Memory B cell (primary cell): Measurements from ENCODE around the gene POLE.

ENCODE experiments used
- ATAC-seq: fragments of 150-1000 bp; cut with Tn5 transposase; 2 replicates; pipeline ENCODE4 v1.10.0; 2021; ENCODE audit warnings: low read depth, mild to moderate bottlenecking, moderate library complexity
- DNase-seq, 2 donors: peaks; one replicate each; pipeline ENCODE4 v3.0.0; 2022; ENCODE audit warnings: low spot score in 2 of 2
- H3K27ac Mint-ChIP-seq: one replicate; pipeline ENCODE4 v1.8.0; 2022; ENCODE audit warnings: mild to moderate bottlenecking, moderate library complexity, mixed read lengths
- H3K27me3 Mint-ChIP-seq: one replicate; pipeline ENCODE4 v1.8.0; 2022; ENCODE audit warnings: mixed read lengths
- H3K36me3 Mint-ChIP-seq: one replicate; pipeline ENCODE4 v1.8.0; 2022; ENCODE audit warnings: mild to moderate bottlenecking, mixed read lengths
- H3K4me1 Mint-ChIP-seq: one replicate; pipeline ENCODE4 v1.8.0; 2022; ENCODE audit warnings: mixed read lengths
- H3K4me3 Mint-ChIP-seq: one replicate; pipeline ENCODE4 v1.8.0; 2022; ENCODE audit warnings: mild to moderate bottlenecking, moderate library complexity, mixed read lengths
- H3K9me3 Mint-ChIP-seq: one replicate; pipeline ENCODE4 v1.8.0; 2022; ENCODE audit warnings: mixed read lengths

POLE gene

DNA sequence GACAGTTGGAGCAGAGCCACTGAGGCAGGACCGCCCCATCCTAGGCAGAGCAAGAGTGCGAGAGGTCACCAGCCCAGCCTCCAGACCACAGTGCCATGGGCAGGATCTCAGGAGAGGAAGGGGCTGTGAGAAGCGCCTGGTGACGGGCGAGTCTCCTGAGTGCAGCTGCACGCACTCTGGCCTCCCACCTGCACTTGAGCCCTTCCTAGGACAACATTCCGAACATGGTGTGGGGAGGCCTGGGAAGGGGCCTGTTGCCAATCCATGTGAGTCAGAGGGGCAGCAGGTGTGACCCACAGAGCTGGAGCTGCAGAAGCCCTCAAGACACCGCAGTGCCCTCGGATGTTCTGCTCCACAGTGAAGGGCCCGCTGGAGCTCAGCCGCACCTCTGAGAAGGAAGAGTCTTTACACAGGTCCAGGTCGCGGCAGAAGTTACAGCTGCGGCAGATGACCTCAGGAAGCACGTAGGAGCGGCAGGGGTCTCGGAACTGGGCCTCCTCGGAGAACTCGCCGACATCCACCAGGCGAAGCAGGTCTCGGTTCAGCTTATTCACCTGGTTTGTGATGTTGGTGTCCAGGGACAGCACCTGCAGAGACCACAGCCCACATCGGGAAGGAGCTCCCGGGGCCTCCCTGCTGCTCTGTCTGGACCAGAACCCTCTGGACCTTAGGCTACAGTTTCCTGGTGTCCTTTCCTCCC is 61.3 kb downstream of the POLE start:
- Mint-ChIP-seq H3K9me3 (no peaks in the 10 kb centered on the region), H3K36me3 (peaks cover 15% of the 10 kb centered on the region), H3K4me3 (no peak overlapping the region), H3K27me3 (no peaks in the 10 kb centered on the region), H3K4me1 (peaks cover 7% of the 10 kb centered on the region), H3K27ac (no peak overlapping the region)
- DNase-seq (no peak), ATAC-seq (no peak)

DNA sequence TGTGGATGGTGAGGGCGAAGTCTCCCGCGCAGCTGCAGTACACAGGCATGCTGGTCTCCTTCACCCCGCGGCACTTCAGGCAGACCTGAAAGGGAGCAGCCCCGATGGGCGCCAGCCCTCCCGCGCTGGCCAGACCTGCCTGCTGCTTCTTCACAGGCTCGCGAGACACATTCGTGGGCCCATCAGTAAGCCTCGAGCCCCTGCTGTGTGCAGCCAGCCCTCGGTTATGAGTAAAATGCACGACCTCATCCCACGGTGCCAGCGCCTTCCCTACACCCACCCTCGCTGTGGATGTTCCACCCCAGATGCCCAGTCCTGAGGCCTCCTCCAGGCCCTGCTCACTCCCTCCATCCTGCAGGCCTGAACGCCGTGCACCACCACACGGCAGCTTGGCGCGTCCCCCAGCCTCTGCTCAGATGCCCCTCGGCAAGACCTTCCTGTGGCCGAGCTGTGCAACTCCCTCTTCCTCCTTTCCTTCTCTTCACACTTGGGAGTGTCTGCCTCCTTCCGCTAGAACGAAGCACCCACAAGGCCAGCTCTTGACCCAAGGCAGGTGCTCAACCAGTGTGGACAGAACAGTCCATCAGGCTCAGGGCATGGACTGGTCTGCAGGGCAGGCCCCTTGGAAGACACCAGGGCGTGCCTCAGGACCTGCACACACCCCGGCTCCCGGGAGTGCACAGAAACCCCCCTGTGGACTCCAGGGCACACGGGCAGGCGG is 62.1 kb downstream of the POLE start:
- DNase-seq: no peak
- peaks cover 7% of the 10 kb centered on the region for H3K4me1 Mint-ChIP-seq
- H3K9me3 Mint-ChIP-seq: no peaks in the 10 kb centered on the region
- no peak for ATAC-seq
- no peaks in the 10 kb centered on the region for H3K27me3 Mint-ChIP-seq
- H3K27ac Mint-ChIP-seq: no peak overlapping the region
- peaks cover 13% of the 10 kb centered on the region for H3K36me3 Mint-ChIP-seq
- no peak overlapping the region for H3K4me3 Mint-ChIP-seq

DNA sequence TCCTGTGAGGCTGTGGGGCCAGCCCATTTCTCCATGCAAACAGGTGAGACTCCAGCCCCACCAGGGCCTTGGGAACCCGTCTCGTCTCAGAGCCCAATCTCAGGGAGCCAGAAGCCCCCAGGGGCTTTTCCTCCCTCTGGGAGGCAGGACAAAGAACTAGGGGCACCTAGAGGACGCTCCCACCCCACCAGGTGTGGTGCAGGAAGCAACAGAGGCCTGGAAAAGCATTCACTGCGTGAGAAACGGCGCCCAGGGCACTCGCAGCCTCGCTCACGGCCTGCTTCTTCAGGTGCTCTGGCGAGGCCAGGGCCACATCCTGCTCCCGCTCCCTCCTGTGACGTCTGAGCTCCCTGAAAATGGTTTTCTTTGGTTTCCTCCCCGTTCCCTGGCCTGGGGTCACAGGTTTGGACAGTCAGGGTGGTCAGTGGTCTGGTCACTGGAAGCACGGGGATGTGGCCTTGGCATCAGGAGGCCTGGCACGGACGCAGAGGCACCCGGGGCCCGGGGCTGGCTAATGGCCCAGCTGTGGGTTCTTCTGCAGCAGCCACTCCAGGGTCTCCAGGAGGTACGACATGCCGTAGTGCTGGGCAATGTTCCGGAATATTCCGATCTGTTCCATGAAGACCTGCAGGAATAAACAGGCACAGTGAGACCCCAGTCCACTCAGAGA is 62.8 kb downstream of the POLE start:
- Mint-ChIP-seq H3K4me3 (no peak overlapping the region), H3K36me3 (peaks cover 7% of the 10 kb centered on the region), H3K27me3 (no peaks in the 10 kb centered on the region), H3K9me3 (no peaks in the 10 kb centered on the region), H3K4me1 (peaks cover 7% of the 10 kb centered on the region), H3K27ac (no peak overlapping the region)
- ATAC-seq (no peak), DNase-seq (no peak)

DNA sequence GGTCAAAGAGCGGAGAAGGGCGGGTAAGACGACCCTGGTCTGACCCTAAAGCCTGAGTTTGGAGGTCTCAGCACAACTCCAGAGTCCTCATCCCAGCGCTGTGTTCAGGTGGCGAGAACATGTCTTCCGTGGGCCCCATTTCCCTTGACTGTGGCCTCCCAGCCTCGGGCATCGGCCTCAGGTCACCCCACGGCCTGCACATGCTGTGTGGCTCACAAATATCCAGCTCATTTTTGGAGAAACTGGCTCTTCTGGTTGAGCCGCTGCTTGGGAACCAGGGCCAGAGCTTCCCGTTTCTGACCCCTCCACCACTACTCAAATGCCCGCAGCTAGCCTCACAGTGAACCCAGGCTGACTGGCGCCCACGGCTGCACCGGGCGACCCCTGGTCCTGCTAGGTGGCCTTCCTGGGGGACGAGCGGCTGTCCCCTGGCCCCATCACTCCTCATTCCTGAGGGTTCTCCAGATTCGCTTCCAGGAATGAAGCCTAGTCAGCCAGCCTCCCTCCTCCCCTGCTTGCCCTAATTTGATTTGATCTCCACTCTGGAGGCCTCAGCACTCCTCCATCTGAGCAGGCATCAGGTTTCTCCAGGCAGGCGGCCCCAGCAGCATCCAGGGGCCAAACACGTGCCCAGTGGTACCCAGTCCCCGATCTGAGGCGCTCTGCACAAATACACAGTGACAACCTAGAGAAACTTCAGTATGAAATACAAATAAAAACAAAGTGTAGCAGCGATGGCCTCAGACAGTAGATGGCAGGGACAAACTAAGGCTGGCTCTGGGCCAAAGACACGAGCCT is 63.9 kb downstream of the POLE start:
- no peak overlapping the region for H3K27ac Mint-ChIP-seq
- H3K36me3 Mint-ChIP-seq: peaks cover 6% of the 10 kb centered on the region
- no peak for DNase-seq
- ATAC-seq: no peak
- no peaks in the 10 kb centered on the region for H3K9me3 Mint-ChIP-seq
- H3K27me3 Mint-ChIP-seq: no peaks in the 10 kb centered on the region
- no peak overlapping the region for H3K4me3 Mint-ChIP-seq
- peaks cover 7% of the 10 kb centered on the region for H3K4me1 Mint-ChIP-seq

DNA sequence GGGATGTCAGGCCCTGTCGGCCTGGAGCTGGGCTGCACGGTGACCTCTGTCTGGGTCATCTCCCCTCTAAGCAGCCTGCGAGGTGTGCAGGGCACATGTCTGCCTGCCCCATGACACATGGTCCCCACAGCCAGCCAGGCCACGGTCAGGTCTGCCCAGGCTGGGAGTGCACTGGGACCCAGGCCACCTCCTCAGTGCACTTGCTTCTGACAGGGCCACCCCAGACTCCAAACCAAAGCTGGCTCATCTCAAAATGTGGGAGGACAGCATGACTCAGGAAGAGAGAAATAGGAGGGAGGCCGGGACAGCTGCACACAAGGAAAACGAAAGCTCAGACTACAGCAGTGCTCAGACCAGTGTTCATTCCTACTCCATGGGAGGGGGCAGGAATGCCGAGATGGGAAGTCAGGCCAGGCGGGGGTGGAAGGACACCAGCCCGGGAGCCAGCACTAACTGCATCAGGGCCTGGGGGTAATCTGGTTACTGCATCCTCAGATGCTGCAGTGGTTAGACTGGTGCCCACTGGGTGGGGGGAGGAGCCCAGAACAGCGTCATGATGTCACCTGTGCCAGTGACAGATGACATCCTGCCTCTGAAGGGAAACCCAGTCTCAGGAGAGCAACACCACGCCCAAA is 64.6 kb downstream of the POLE start:
- Mint-ChIP-seq H3K9me3 (peaks cover 3% of the 10 kb centered on the region), H3K36me3 (peaks cover 12% of the 10 kb centered on the region), H3K27me3 (peaks cover 5% of the 10 kb centered on the region), H3K4me3 (no peak overlapping the region), H3K27ac (no peak overlapping the region), H3K4me1 (peaks cover 10% of the 10 kb centered on the region)
- DNase-seq (no peak), ATAC-seq (peak; percentile 24)

DNA sequence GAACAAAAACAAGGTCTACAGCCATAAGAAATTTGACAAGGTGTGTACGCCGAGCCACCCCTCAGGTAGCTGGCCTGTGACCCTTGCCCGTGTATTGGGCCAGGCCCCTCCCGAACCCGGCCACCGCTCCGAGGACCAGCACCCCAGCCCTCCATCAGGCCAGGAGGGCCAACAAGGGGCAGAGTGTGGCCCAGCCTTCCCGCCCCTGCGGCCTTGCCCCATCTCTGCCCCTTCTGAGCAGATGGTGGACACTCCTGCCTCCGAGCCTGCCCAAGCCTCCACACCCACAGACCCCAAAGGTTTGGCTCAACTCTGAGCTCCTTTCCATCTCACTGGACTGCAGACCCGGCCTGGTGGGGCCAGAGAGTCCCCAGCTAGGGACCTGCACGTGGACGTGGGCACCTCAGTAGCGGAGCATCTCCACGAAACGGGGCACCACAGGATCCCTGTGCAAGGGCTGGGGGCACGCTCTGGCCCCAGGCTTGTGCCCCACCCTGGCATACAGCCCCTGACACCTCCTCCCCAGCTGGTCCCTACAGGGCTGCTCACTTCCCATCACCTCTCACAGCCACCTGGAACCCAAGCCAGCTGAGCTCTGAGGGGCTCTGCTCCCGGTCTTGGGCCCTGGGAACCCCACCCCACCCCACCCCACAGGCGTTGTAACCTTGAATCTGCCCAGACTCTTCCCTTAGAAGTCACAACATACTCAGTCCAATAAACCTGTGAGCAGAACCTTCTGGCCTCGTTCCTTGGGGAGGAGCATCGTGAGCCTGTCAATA is 65.3 kb downstream of the POLE start:
- Mint-ChIP-seq H3K36me3 (peaks cover 12% of the 10 kb centered on the region), H3K4me1 (peaks cover 10% of the 10 kb centered on the region), H3K9me3 (peaks cover 3% of the 10 kb centered on the region), H3K27ac (no peak overlapping the region), H3K27me3 (peaks cover 8% of the 10 kb centered on the region), H3K4me3 (no peak overlapping the region)
- ATAC-seq: no peak
- DNase-seq: no peak

DNA sequence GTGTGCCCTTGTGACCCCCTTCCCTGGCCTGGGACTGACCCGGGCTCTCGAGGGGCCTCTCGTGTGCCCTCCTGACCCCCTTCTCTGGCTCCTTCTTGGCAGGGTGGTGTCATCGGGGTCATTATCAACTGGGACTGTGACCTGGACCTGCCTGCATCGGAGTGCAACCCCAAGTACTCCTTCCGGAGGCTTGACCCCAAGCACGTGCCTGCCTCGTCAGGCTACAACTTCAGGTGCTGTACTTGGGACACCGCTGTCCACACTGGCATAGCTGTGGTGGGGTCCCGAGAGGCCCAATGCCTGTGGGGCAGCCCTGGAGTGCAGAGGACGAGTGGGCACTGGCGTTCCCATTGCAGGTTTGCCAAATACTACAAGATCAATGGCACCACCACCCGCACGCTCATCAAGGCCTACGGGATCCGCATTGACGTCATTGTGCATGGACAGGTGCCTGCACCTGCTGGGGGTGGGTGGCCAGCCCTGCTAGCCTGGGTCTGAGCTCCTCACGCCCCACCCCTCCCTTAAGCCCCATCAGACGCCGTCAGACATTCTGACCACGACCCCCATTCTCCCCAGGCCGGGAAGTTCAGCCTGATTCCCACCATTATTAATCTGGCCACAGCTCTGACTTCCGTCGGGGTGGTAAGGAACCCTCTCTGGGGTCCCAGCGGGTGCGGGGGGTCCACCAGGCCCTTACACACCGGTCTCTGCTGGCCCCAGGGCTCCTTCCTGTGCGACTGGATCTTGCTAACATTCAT is 66.1 kb downstream of the POLE start:
- ATAC-seq (no peak), DNase-seq (no peak)
- Mint-ChIP-seq H3K4me1 (peaks cover 10% of the 10 kb centered on the region), H3K27ac (no peak overlapping the region), H3K4me3 (no peak overlapping the region), H3K36me3 (peaks cover 12% of the 10 kb centered on the region), H3K27me3 (peaks cover 10% of the 10 kb centered on the region), H3K9me3 (peaks cover 3% of the 10 kb centered on the region)

DNA sequence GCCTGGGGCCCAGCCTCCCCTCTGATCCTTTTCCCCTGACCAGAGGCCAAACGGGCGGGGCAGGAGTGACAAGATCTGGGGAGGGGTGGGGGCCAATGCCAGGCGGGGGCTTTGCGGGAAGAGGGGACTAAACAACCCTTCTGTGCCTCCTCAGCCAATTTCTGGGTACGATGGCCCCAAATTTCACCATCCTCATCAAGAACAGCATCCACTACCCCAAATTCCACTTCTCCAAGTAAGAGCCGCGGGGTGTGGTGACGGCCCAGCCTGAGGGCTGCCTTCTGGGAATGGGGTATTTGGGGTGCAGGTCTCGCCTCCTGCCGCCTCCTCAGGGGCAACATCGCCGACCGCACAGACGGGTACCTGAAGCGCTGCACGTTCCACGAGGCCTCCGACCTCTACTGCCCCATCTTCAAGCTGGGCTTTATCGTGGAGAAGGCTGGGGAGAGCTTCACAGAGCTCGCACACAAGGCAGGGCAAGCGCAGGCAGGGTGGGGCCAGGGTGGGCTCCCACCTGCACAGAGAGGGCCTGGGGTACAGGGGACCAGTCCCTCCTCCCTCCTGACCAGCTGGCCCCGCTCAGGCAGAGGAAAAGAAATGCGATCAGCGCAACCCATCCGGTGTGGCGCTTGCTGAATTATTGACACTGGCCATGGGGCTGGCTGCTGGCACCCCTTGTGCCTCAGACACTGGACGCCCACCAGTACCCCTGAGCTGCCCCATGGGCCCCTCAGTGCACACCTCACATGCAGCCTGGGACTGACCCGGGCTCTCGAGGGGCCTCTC is 66.8 kb downstream of the POLE start:
- peaks cover 14% of the 10 kb centered on the region for H3K27me3 Mint-ChIP-seq
- no peak for DNase-seq
- ATAC-seq: no peak
- H3K36me3 Mint-ChIP-seq: peaks cover 9% of the 10 kb centered on the region
- peaks cover 3% of the 10 kb centered on the region for H3K9me3 Mint-ChIP-seq
- peaks cover 10% of the 10 kb centered on the region for H3K4me1 Mint-ChIP-seq
- no peak overlapping the region for H3K27ac Mint-ChIP-seq
- H3K4me3 Mint-ChIP-seq: no peak overlapping the region

DNA sequence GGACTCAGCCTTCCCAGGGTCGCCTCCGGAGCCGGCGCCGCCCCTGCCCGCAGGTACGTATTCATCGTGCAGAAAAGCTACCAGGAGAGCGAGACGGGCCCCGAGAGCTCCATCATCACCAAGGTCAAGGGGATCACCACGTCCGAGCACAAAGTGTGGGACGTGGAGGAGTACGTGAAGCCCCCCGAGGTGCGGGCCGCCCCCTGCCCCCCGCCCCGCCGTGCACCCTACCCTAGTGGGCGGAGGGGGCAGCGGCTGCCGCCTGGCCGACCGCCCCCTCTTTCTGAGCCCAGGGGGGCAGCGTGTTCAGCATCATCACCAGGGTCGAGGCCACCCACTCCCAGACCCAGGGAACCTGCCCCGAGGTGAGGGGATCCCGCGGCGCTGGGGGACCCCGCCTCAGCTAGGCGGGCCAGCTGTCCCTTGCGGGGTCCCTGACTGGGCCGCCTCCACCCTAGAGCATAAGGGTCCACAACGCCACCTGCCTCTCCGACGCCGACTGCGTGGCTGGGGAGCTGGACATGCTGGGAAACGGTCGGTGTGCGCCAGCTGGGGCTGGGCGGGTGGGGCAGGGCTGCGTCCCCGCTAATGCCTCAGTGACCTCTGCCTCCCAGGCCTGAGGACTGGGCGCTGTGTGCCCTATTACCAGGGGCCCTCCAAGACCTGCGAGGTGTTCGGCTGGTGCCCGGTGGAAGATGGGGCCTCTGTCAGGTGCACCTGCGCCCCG is 67.6 kb downstream of the POLE start:
- ATAC-seq (no peak), DNase-seq (no peak)
- H3K4me3 Mint-ChIP-seq: no peak overlapping the region

DNA sequence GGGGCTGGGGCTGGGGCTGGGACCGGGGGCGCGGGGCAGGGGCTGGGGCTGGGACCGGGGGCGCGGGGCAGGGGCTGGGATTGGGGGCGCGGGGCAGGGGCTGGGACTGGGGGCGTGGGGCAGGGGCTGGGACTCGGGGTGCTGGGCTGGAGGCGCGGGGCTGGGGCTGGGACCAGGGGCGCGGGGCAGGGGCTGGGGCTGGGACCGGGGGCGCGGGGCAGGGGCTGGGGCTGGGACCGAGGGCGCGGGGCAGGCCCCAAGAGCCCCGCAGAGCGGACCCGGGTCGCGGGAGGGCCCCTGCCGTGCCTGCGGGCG is 68.1 kb downstream of the POLE start:
- H3K9me3 Mint-ChIP-seq: peaks cover 3% of the 10 kb centered on the region
- H3K4me3 Mint-ChIP-seq: no peak overlapping the region
- H3K27ac Mint-ChIP-seq: no peak overlapping the region
- H3K27me3 Mint-ChIP-seq: peaks cover 18% of the 10 kb centered on the region
- H3K4me1 Mint-ChIP-seq: peaks cover 15% of the 10 kb centered on the region
- DNase-seq: no peak
- H3K36me3 Mint-ChIP-seq: peaks cover 5% of the 10 kb centered on the region
- no peak for ATAC-seq

More for the DNA sequence above, 67.6 kb downstream of the POLE start:
- Mint-ChIP-seq H3K27ac (no peak overlapping the region), H3K4me1 (peaks cover 15% of the 10 kb centered on the region), H3K9me3 (peaks cover 3% of the 10 kb centered on the region), H3K36me3 (peaks cover 5% of the 10 kb centered on the region), H3K27me3 (peaks cover 18% of the 10 kb centered on the region)

DNA sequence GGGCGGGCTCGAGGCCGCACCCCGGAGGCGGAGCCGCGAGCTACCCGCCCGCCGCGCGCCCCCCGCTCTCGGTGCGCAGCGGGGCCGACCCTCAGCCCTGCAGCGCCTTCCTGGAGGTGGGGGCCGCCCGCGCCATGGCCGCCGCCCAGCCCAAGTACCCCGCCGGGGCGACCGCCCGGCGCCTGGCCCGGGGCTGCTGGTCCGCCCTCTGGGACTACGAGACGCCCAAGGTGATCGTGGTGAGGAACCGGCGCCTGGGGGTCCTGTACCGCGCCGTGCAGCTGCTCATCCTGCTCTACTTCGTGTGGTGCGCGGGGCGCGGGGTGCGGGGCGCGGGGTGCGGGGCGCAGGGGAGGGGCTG is 68.5 kb downstream of the POLE start, which contains the start of gene P2RX2:
P2RX2 (plus strand) TSS at position 94 of the 361 bp plus-strand sequence; CDS start at position 135, 41 bp downstream.
- no peak within 1 kb of the TSS for H3K27ac Mint-ChIP-seq
- no peak for ATAC-seq

More for the DNA sequence above, 68.5 kb downstream of the POLE start, which contains the start of gene P2RX2:
- H3K4me1 Mint-ChIP-seq: peaks cover 15% of the 10 kb centered on the region
- H3K9me3 Mint-ChIP-seq: peaks cover 3% of the 10 kb centered on the region
- peaks cover 18% of the 10 kb centered on the region for H3K27me3 Mint-ChIP-seq
- no peak for DNase-seq
- H3K36me3 Mint-ChIP-seq: peaks cover 5% of the 10 kb centered on the region
- peak within 1 kb of the TSS; percentile 70 for H3K4me3 Mint-ChIP-seq
